Measurements from ENCODE around the gene NBEAL2. TPM values are rescaled to one million over a fixed set of nuclear protein-coding genes. Genes with fewer than 3 reads are reported as not detected.

The NBEAL2 gene
- total RNA-seq, 4 donors from 2014 or later, result 4.1 to 8.7 (median 7.5) TPM

DNA sequence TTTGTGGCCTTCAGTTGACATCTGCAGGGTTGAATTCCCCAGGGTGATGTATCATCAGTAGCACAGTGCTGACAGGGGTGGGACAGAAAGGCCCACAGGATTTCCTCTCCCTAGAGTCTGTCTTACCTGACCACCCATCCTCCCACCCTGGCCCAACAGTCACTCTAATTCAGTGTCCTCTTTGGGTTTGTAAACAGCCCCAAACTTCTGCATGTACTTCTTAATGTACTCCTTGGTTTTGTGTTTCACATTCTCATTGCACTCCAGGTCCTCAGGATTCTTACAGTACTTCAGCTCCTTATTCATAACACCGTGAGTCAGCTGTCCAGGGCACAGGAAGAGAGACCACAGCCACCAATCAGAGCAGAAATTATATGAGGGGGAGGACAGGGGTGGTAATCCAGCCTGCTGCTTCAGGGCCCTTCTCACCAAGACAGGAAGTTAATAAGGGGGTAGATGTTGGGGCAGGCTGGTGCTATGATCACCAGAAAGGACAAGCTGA, 37.5 kb downstream of the NBEAL2 start:
- Histone ChIP-seq H3K9me3 (no peaks in the 10 kb centered on the region), H3K27me3 (no peaks in the 10 kb centered on the region)

DNA sequence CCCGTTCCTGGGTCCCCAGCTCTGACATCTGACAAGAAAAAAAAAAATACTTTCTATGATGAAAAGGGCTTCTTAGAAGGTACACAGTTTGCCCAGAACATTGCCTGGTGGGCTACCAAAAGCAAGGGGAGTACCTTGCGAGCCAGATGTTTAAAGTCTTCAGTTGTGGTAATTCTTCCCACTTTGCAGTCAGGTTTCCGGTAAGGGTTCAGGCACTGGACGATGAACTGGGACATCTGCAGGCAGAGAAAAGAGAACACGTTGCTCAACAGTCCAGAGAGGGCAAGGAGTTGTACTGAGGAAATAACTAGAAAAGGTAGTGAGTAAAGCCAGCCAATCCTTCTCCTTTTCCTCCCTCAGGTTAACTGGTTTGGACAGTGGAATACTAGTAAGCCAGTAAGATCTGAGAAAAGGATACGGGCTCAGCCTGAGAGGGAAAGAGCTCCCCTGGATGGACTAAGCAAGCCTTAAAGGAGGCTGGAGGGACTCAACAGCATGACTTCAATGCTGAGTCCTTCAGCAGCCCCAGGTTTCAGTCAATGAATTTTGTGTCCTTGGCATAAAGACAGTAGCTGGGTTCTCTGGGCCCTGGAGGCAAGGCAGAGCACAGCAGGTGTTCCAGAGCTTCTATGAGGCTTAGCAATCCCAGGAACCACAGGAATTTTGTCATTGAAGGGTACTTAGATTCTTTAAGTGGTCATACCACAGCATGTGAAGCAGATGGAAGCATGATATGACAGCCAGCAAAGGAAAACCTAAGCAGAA, 38.2 kb downstream of the NBEAL2 start:
- Histone ChIP-seq H3K27ac (peak overlapping the region; percentile 39 to 88 (median 66)), H3K9me3 (no peaks in the 10 kb centered on the region), H3K4me3 (no peak overlapping the region), H3K4me1 (peaks cover 26 to 63% of the 10 kb centered on the region in 2 donors), H3K36me3 (peaks cover 0 to 24% of the 10 kb centered on the region in 2 donors), H3K27me3 (no peaks in the 10 kb centered on the region)
- ATAC-seq, result no peak
- intact Hi-C loops (cut with DNase I; ENCODE audit: low total_unique reads), result loop anchor here (5.0 kb wide), 1 partner anchor 85 kb away; no protein-coding TSS in a partner anchor
- in situ Hi-C loops (cut with MboI; ENCODE audit: low sequenced_read_pairs in 4 of 4), result loop anchor here in 1 of 4 donors (25.0 kb wide), 1 partner anchor 330 kb away; the partner anchor contains the start of gene ALS2CL
- no peak for DNase-seq
- TF ChIP-seq, protein P1, sequence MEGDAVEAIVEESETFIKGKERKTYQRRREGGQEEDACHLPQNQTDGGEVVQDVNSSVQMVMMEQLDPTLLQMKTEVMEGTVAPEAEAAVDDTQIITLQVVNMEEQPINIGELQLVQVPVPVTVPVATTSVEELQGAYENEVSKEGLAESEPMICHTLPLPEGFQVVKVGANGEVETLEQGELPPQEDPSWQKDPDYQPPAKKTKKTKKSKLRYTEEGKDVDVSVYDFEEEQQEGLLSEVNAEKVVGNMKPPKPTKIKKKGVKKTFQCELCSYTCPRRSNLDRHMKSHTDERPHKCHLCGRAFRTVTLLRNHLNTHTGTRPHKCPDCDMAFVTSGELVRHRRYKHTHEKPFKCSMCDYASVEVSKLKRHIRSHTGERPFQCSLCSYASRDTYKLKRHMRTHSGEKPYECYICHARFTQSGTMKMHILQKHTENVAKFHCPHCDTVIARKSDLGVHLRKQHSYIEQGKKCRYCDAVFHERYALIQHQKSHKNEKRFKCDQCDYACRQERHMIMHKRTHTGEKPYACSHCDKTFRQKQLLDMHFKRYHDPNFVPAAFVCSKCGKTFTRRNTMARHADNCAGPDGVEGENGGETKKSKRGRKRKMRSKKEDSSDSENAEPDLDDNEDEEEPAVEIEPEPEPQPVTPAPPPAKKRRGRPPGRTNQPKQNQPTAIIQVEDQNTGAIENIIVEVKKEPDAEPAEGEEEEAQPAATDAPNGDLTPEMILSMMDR (IDR thresholded peaks at IDR 0.05 in 4 of 5, conservative IDR thresholded peaks at IDR 0.05 in 1 of 5), result no peak

More for the DNA sequence above, 37.5 kb downstream of the NBEAL2 start:
- H3K4me3 ChIP-seq, result no peak overlapping the region
- intact Hi-C loops (cut with DNase I; ENCODE audit: low total_unique reads) (loop anchor here (5.0 kb wide), 1 partner anchor 85 kb away; no protein-coding TSS in a partner anchor), in situ Hi-C loops (cut with MboI; ENCODE audit: low sequenced_read_pairs in 4 of 4) (loop anchor here in 1 of 4 donors (25.0 kb wide), 1 partner anchor 330 kb away; the partner anchor contains the start of gene ALS2CL)
- DNase-seq (no peak), ATAC-seq (peak in 1 of 2 donors; percentile 22)
- peak overlapping the region; percentile 39 to 88 (median 66) for H3K27ac ChIP-seq
- peaks cover 0 to 24% of the 10 kb centered on the region in 2 donors for H3K36me3 ChIP-seq
- TF ChIP-seq POLR2A (IDR thresholded peaks at IDR 0.05), result no peak
- TF ChIP-seq, protein P1 (IDR thresholded peaks at IDR 0.05 in 4 of 5, conservative IDR thresholded peaks at IDR 0.05 in 1 of 5), result no peak
- H3K4me1 ChIP-seq, result peaks cover 22 to 56% of the 10 kb centered on the region in 2 donors

DNA sequence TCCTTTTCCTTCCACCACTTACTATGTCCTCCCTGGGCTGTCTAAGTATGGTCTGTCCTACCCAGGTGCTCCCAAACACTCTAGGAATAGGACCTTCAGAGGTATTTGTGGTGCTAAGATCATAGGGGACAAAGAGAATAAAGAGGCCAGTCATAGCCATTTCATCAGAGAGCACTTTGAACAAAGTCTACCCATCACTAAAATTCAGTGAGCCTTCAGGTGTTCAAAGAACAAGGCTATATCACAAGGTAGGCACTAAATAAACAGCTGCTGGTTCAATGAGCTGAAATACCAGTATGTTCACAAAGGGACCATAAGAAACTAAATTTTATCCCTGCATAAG, 38.8 kb downstream of the NBEAL2 start:
- intact Hi-C loops (cut with DNase I; ENCODE audit: low total_unique reads) (loop anchor here (5.0 kb wide), 1 partner anchor 86 kb away; no protein-coding TSS in a partner anchor), in situ Hi-C loops (cut with MboI; ENCODE audit: low sequenced_read_pairs in 4 of 4) (loop anchor here in 1 of 4 donors (25.0 kb wide), 1 partner anchor 331 kb away; the partner anchor contains the start of gene ALS2CL)
- peaks cover 31 to 68% of the 10 kb centered on the region in 2 donors for H3K4me1 ChIP-seq
- no peak overlapping the region for H3K4me3 ChIP-seq
- TF ChIP-seq, protein P1 (IDR thresholded peaks at IDR 0.05 in 4 of 5, conservative IDR thresholded peaks at IDR 0.05 in 1 of 5), result no peak
- TF ChIP-seq POLR2A (IDR thresholded peaks at IDR 0.05), result no peak
- DNase-seq (no peak), ATAC-seq (no peak)
- no peaks in the 10 kb centered on the region for H3K27me3 ChIP-seq
- peaks cover 0 to 24% of the 10 kb centered on the region in 2 donors for H3K36me3 ChIP-seq
- H3K9me3 ChIP-seq, result no peaks in the 10 kb centered on the region
- H3K27ac ChIP-seq, result peak overlapping the region; percentile 39 to 88 (median 66)

DNA sequence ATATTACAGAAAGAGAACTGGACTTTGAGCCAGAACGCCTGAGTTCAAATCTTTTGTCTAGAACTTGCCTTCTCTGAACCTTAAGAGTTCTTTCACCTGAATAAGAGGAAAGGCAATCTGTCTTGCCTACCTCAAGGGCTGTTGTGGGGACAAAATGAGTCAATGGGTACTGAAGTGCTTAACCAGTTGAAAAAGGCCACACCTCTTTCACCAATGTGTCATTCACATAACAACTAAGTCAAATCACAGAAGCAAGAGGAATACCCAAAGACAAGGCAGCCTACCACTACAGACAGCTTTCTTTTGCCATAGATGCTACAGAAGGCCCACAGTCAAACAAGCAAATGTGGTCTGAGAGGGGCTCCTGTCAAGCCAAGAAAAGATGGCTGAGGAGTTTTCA, 39.7 kb downstream of the NBEAL2 start:
- H3K4me3 ChIP-seq, result no peak overlapping the region
- DNase-seq (no peak), ATAC-seq (no peak)
- peaks cover 0 to 22% of the 10 kb centered on the region in 2 donors for H3K36me3 ChIP-seq
- H3K9me3 ChIP-seq, result no peaks in the 10 kb centered on the region
- intact Hi-C loops (cut with DNase I; ENCODE audit: low total_unique reads), result loop anchor here (5.0 kb wide), 1 partner anchor 87 kb away; no protein-coding TSS in a partner anchor
- H3K4me1 ChIP-seq, result peaks cover 36 to 65% of the 10 kb centered on the region in 2 donors
- in situ Hi-C loops (cut with MboI; ENCODE audit: low sequenced_read_pairs in 4 of 4), result loop anchor here in 1 of 4 donors (25.0 kb wide), 1 partner anchor 332 kb away; the partner anchor contains the start of gene ALS2CL
- no peaks in the 10 kb centered on the region for H3K27me3 ChIP-seq
- TF ChIP-seq POLR2A (IDR thresholded peaks at IDR 0.05), result no peak
- TF ChIP-seq, protein P1 (IDR thresholded peaks at IDR 0.05 in 4 of 5, conservative IDR thresholded peaks at IDR 0.05 in 1 of 5), result no peak
- peak overlapping the region; percentile 50 to 88 (median 78) for H3K27ac ChIP-seq

Measured in gastrocnemius medialis (tissue), 4 donors.